ENCODE results near the gene EIPR1.

- TF ChIP-seq HDAC2 (IDR thresholded peaks at IDR 0.05) (no peak), POLR2A (IDR thresholded peaks at IDR 0.05; ENCODE audit: low read depth, low read length) (no peak), NR2C2 (IDR thresholded peaks at IDR 0.05; ENCODE audit: borderline replicate concordance, control insufficient read depth, insufficient read length, low read depth) (no peak), CHD4 (IDR thresholded peaks at IDR 0.05) (no peak), SIN3A (IDR thresholded peaks at IDR 0.05; ENCODE audit: low read depth, low read length) (no peak), CTCF (IDR thresholded peaks at IDR 0.05 in 2 of 3, conservative IDR thresholded peaks at IDR 0.05 in 1 of 3; ENCODE audit: control insufficient read depth in 2 of 3, extremely low read depth in 1 of 3, insufficient read depth in 1 of 3, low read depth in 3 of 3, low read length in 3 of 3) (no peak), YY1 (IDR thresholded peaks at IDR 0.05; ENCODE audit: low read depth, low read length) (no peak), ESRRA (IDR thresholded peaks at IDR 0.05; ENCODE audit: low read length) (no peak), SMC3 (IDR thresholded peaks at IDR 0.05; ENCODE audit: borderline replicate concordance, low read length) (no peak), EZH2 (IDR thresholded peaks at IDR 0.05; ENCODE audit: borderline replicate concordance, control insufficient read depth, low read depth, low read length) (no peak), BCL11A (IDR thresholded peaks at IDR 0.05; ENCODE audit: low read depth, low read length) (no peak), SREBF1 (IDR thresholded peaks at IDR 0.05; ENCODE audit: low read length) (no peak), EED (IDR thresholded peaks at IDR 0.05; ENCODE audit: low read depth) (no peak), EP300 (IDR thresholded peaks at IDR 0.05; ENCODE audit: borderline replicate concordance in 1 of 2, control insufficient read depth in 1 of 2, low read depth in 2 of 2, low read length in 2 of 2) (no peak)
Measured at GRCh38 chr2:3202926-3203325, 174.7 kb downstream of the EIPR1 start.
